ENCODE measurements around the gene TRIM42.

DNA sequence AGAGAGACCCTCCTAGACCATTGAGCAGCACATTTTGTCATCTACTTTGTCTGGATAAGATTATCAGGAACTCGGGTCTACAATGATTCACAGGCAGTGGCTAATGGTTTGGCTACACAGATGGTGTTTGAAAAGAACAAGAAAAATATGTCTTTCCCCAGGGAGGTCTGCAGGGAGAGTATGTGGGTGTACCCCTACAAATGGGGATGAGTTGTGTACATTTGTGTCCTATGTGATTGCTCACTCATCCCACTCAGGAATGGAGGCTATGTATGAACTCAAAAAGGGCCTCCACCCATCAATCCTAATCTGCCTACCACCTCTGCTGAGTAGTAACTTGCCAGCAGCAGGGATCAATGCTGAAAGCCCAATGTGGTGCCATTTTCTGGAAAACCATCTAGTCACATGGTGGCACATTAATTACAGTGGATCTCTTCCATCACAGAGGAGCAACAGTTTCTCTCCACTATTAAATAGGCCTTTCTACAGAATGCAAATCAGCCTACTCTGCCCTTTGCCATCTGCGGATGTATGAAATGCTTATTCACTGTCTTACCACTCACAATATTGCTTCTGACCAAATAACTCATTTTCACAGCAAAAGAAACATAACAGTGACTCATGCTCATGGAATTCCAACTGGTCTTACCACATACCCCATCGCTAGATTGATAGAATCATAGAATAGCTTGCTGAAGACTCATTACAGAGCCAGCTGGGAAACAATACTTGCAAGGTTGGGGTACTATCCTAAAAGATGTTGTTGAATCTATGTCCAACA lies 48.3 kb upstream of the TRIM42 start:
- no peak for TF ChIP-seq NFRKB (IDR thresholded peaks at IDR 0.05)
- TF ChIP-seq SP1 (IDR thresholded peaks at IDR 0.05), result no peak
- TF ChIP-seq TARDBP (IDR thresholded peaks at IDR 0.05), result no peak
- TF ChIP-seq ELF4 (IDR thresholded peaks at IDR 0.05), result no peak
- TF ChIP-seq BHLHE40 (IDR thresholded peaks at IDR 0.05; ENCODE audit: borderline replicate concordance), result no peak
- TF ChIP-seq FOXK2 (IDR thresholded peaks at IDR 0.05), result no peak
- TF ChIP-seq ZNF384 (IDR thresholded peaks at IDR 0.05), result no peak
- no peak for TF ChIP-seq HDGF (IDR thresholded peaks at IDR 0.05; ENCODE audit: borderline replicate concordance)
- no peak for TF ChIP-seq L3MBTL2 (conservative IDR thresholded peaks at IDR 0.05)
- TF ChIP-seq ARNT (IDR thresholded peaks at IDR 0.05), result no peak
- TF ChIP-seq FOXM1 (IDR thresholded peaks at IDR 0.05; ENCODE audit: borderline replicate concordance), result no peak
- TF ChIP-seq SUZ12 (IDR thresholded peaks at IDR 0.05), result no peak
- TF ChIP-seq FOXA1 (IDR thresholded peaks at IDR 0.05), result no peak

Data from HEK293T (cell line).